ENCODE data around the gene HPRT1. TPM values are rescaled to one million over a fixed set of nuclear protein-coding genes. Genes with fewer than 3 reads are reported as not detected.
A peak's percentile ranks its signal among the peaks of the same experiment; 100 is the strongest.

HPRT1 gene
- total RNA-seq, 1 experiment from 2014 or later: 44.1 TPM

DNA sequence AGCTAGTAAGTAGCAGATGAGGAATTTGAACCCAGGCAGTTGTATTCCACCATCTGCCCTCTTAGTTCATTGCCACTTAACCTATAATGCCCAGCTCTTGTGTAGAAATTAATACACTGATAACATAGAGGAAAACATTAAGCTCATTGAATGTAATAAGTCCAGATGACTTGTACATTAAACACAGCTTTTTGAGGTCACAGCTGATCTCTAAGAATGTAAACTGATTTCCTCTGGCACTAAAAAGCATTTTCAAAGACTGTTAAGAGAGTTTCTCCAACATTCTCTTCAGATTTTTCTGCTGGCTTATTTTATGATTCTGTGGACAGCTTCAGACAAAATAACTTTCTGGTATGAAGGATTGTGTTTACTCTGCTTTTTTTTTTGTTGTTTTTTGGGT is 42.7 kb downstream of the HPRT1 start:
- Histone ChIP-seq H3K9ac (ENCODE audit: low read length) (no peak overlapping the region), H3K9me2 (replicated peaks; ENCODE audit: low read length) (no peaks in the 10 kb centered on the region), H3K27me3 (ENCODE audit: low read length) (no peaks in the 10 kb centered on the region), H3K4me3 (ENCODE audit: low read length) (no peak overlapping the region), H3K4me1 (ENCODE audit: insufficient read depth, low read length) (no peaks in the 10 kb centered on the region), H3K27ac (ENCODE audit: low read length) (no peak overlapping the region), H3K9me3 (ENCODE audit: low read length) (no peaks in the 10 kb centered on the region), H3K36me3 (ENCODE audit: low read depth, low read length) (peaks cover 24% of the 10 kb centered on the region), H3K4me2 (ENCODE audit: low read length) (no peak overlapping the region), H2AFZ (ENCODE audit: low read length) (no peak overlapping the region), H3K79me2 (ENCODE audit: low read length) (no peaks in the 10 kb centered on the region), H3F3A (ENCODE audit: low read length, unreplicated experiment) (no peaks in the 10 kb centered on the region), H4K20me1 (ENCODE audit: low read length) (no peaks in the 10 kb centered on the region)
- BruUV-seq (replicated peaks): no TSS peak
- ATAC-seq (no peak), DNase-seq (no peak)
- ChIA-PET CTCF (no interaction called here), POLR2A (ENCODE audit: unreplicated experiment) (no interaction called here)
- TF ChIP-seq, protein P1, sequence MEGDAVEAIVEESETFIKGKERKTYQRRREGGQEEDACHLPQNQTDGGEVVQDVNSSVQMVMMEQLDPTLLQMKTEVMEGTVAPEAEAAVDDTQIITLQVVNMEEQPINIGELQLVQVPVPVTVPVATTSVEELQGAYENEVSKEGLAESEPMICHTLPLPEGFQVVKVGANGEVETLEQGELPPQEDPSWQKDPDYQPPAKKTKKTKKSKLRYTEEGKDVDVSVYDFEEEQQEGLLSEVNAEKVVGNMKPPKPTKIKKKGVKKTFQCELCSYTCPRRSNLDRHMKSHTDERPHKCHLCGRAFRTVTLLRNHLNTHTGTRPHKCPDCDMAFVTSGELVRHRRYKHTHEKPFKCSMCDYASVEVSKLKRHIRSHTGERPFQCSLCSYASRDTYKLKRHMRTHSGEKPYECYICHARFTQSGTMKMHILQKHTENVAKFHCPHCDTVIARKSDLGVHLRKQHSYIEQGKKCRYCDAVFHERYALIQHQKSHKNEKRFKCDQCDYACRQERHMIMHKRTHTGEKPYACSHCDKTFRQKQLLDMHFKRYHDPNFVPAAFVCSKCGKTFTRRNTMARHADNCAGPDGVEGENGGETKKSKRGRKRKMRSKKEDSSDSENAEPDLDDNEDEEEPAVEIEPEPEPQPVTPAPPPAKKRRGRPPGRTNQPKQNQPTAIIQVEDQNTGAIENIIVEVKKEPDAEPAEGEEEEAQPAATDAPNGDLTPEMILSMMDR (conservative IDR thresholded peaks at IDR 0.05; ENCODE audit: low read depth, low read length): no peak
- TF ChIP-seq EZH2 (IDR thresholded peaks at IDR 0.05; ENCODE audit: low read length, unreplicated experiment) (no peak), EZH2phosphoT487 (IDR thresholded peaks at IDR 0.05; ENCODE audit: borderline replicate concordance, low read length) (no peak)
- intact Hi-C loops (cut with micrococcal nuclease): no loop called here

- CTCF ChIA-PET: interaction anchor here (0.7 kb wide), 1 partner anchor 240 kb away, joined by 3 read pairs; no protein-coding TSS in a partner anchor
- no peaks in the 10 kb centered on the region for H3K79me2 ChIP-seq (ENCODE audit: low read length)
- intact Hi-C loops (cut with micrococcal nuclease): no loop called here
- H3K9me2 ChIP-seq (replicated peaks; ENCODE audit: low read length): no peaks in the 10 kb centered on the region
- H3K27me3 ChIP-seq (ENCODE audit: low read length): no peaks in the 10 kb centered on the region
- H3K27ac ChIP-seq (ENCODE audit: low read length): peak overlapping the region; percentile 90
- ATAC-seq: peak; percentile 98
- peak overlapping the region; percentile 58 for H3K4me2 ChIP-seq (ENCODE audit: low read length)
- H3K36me3 ChIP-seq (ENCODE audit: low read depth, low read length): no peaks in the 10 kb centered on the region
- H4K20me1 ChIP-seq (ENCODE audit: low read length): no peaks in the 10 kb centered on the region
- H3K9me3 ChIP-seq (ENCODE audit: low read length): no peaks in the 10 kb centered on the region
- TF ChIP-seq EZH2phosphoT487 (IDR thresholded peaks at IDR 0.05; ENCODE audit: borderline replicate concordance, low read length): no peak
- TF ChIP-seq EZH2 (IDR thresholded peaks at IDR 0.05; ENCODE audit: low read length, unreplicated experiment): no peak
- TF ChIP-seq, protein P1 (conservative IDR thresholded peaks at IDR 0.05; ENCODE audit: low read depth, low read length): no peak
- no peak overlapping the region for H3K4me3 ChIP-seq (ENCODE audit: low read length)
- DNase-seq: peak; percentile 91
- POLR2A ChIA-PET (ENCODE audit: unreplicated experiment): no interaction called here
- peaks cover 23% of the 10 kb centered on the region for H3K4me1 ChIP-seq (ENCODE audit: insufficient read depth, low read length)
- H2AFZ ChIP-seq (ENCODE audit: low read length): peak overlapping the region; percentile 47; the same call in 1 of the 2 replicates
- no peaks in the 10 kb centered on the region for H3F3A ChIP-seq (ENCODE audit: low read length, unreplicated experiment)
- no TSS peak for BruUV-seq (replicated peaks)
- H3K9ac ChIP-seq (ENCODE audit: low read length): peak overlapping the region; percentile 55
Observed at GRCh38 chrX:134512566-134512965, 52.6 kb downstream of the HPRT1 start.

DNA sequence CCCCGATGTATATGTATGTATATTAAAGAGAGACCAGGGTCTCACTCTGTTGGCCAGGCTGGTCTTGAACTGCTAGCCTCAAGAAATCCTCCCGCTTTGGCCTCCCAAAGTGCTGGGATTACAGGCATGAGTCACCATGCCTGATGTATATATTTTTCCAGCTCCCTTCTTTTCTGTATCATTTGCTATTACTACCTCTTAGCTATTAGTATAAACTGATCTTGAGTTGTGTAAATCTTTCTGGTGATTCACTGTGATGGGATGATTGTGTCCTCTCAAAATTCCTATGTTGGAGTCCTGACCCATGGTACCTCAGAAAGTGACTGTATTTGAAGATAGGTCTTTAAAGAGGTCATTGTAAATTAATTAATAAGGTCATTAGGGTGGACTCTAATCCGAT is 53.1 kb downstream of the HPRT1 start:
- peak; percentile 42 for DNase-seq
- Histone ChIP-seq H3K4me1 (ENCODE audit: insufficient read depth, low read length) (peaks cover 23% of the 10 kb centered on the region), H3K79me2 (ENCODE audit: low read length) (no peaks in the 10 kb centered on the region), H3K9ac (ENCODE audit: low read length) (peak overlapping the region; percentile 55), H3F3A (ENCODE audit: low read length, unreplicated experiment) (no peaks in the 10 kb centered on the region), H3K36me3 (ENCODE audit: low read depth, low read length) (no peaks in the 10 kb centered on the region), H3K9me3 (ENCODE audit: low read length) (no peaks in the 10 kb centered on the region), H3K4me3 (ENCODE audit: low read length) (no peak overlapping the region), H2AFZ (ENCODE audit: low read length) (no peak overlapping the region), H3K27me3 (ENCODE audit: low read length) (no peaks in the 10 kb centered on the region), H3K4me2 (ENCODE audit: low read length) (peak overlapping the region; percentile 58), H3K27ac (ENCODE audit: low read length) (peak overlapping the region; percentile 90), H4K20me1 (ENCODE audit: low read length) (no peaks in the 10 kb centered on the region), H3K9me2 (replicated peaks; ENCODE audit: low read length) (no peaks in the 10 kb centered on the region)
- BruUV-seq (replicated peaks): no TSS peak
- no peak for ATAC-seq
- intact Hi-C loops (cut with micrococcal nuclease): no loop called here
- ChIA-PET POLR2A (ENCODE audit: unreplicated experiment) (no interaction called here), CTCF (no interaction called here)
- TF ChIP-seq EZH2 (IDR thresholded peaks at IDR 0.05; ENCODE audit: low read length, unreplicated experiment): no peak

Data from PC-3 (cell line).